ENCODE measurements around the gene BICC1.
A peak's percentile ranks its signal among the peaks of the same experiment; 100 is the strongest.

DNA sequence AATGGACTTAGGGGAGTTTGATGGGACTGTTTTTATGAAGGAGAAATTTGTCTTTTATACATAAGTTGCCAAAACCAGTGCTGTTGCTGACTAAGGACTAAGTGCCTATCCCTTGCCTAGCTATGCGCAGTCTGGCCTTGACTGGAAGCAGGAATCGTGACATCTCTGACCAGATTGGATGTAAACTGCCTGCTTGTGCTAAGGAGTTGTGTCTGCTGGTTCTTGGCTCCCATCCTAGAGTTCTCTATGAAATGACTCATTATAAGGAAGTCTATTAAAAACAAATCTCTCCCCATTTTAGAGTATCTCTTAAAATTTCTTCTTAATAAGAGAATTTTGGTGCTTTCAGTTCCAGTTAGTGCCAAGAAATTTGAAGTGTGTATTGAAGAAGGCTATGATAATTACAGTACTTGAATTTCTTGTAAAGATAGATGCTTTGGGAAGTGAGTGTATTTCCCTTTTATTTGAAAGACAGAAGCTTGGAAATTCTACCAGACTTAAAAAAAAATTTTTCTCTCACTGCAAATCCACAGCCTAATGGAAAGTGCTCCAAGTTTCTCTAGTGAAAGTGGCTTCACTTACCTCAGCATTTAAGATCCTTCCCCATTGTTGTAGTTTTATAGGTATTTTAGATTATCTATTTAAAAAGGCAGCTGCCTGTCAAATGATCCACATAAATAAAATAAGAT is 77.6 kb downstream of the BICC1 start:
- TF ChIP-seq, protein P1, sequence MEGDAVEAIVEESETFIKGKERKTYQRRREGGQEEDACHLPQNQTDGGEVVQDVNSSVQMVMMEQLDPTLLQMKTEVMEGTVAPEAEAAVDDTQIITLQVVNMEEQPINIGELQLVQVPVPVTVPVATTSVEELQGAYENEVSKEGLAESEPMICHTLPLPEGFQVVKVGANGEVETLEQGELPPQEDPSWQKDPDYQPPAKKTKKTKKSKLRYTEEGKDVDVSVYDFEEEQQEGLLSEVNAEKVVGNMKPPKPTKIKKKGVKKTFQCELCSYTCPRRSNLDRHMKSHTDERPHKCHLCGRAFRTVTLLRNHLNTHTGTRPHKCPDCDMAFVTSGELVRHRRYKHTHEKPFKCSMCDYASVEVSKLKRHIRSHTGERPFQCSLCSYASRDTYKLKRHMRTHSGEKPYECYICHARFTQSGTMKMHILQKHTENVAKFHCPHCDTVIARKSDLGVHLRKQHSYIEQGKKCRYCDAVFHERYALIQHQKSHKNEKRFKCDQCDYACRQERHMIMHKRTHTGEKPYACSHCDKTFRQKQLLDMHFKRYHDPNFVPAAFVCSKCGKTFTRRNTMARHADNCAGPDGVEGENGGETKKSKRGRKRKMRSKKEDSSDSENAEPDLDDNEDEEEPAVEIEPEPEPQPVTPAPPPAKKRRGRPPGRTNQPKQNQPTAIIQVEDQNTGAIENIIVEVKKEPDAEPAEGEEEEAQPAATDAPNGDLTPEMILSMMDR (IDR thresholded peaks at IDR 0.05; ENCODE audit: extremely low read depth in 1 of 2, insufficient read depth in 1 of 2, low read depth in 1 of 2, low read length in 2 of 2): no peak
- no peak for TF ChIP-seq POLR2A (IDR thresholded peaks at IDR 0.05; ENCODE audit: low read depth, low read length)
- no peak for TF ChIP-seq GATA2 (IDR thresholded peaks at IDR 0.05; ENCODE audit: insufficient read depth, insufficient read length, low read depth, low read length)
- TF ChIP-seq POLR2AphosphoS5 (IDR thresholded peaks at IDR 0.05; ENCODE audit: insufficient read depth, low read depth, low read length): no peak
- no peak for TF ChIP-seq MYC (IDR thresholded peaks at IDR 0.05; ENCODE audit: low read depth, low read length)
- TF ChIP-seq JUN (IDR thresholded peaks at IDR 0.05; ENCODE audit: borderline replicate concordance, insufficient read depth, insufficient read length, low read depth): no peak
- TF ChIP-seq EZH2 (IDR thresholded peaks at IDR 0.05; ENCODE audit: borderline replicate concordance, low read depth, low read length, severe bottlenecking): no peak
- TF ChIP-seq, protein P2, sequence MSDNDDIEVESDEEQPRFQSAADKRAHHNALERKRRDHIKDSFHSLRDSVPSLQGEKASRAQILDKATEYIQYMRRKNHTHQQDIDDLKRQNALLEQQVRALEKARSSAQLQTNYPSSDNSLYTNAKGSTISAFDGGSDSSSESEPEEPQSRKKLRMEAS (IDR thresholded peaks at IDR 0.05; ENCODE audit: insufficient read depth, insufficient read length): no peak
- peak; percentile 39 for TF ChIP-seq FOS (IDR thresholded peaks at IDR 0.05; ENCODE audit: borderline replicate concordance, insufficient read depth, low read length)
